Astrocyte of the spinal cord (primary cell): ENCODE data around the gene TMPRSS3.

Experiments
- DNase-seq: peaks from one replicate; pipeline ENCODE4 v3.0.0; 2011; ENCODE audit warnings: low read depth, low spot score
- H3K4me3 ChIP-seq: 2 replicates; pipeline ENCODE4 v1.5.1; 2011; ENCODE audit warnings: low read depth, mild to moderate bottlenecking, low read length, moderate library complexity
- CTCF ChIP-seq: IDR thresholded peaks from 2 replicates; pipeline ENCODE4 v1.5.1; 2012; ENCODE audit warnings: low read depth, mild to moderate bottlenecking, low read length, inconsistent platforms
- in situ Hi-C: cut with HindIII; loops from 2 replicates; pipeline ENCODE4 v1.10.0; 2017; ENCODE audit warnings: low sequenced_read_pairs

Gene TMPRSS3

GRCh38 chr21:42429021-42429420 is 33.2 kb upstream of the TMPRSS3 start:
- in situ Hi-C loops, result no loop called here
- no peak overlapping the region for H3K4me3 ChIP-seq
- no peak for DNase-seq
- no peak for TF ChIP-seq CTCF

- TF ChIP-seq CTCF, result no peak
- no peak for DNase-seq
- in situ Hi-C loops, result no loop called here
- no peak overlapping the region for H3K4me3 ChIP-seq
Observed at GRCh38 chr21:42427809-42428419, 32.1 kb upstream of the TMPRSS3 start.

GRCh38 chr21:42426876-42427480 is 31.1 kb upstream of the TMPRSS3 start:
- in situ Hi-C loops, result no loop called here
- no peak for DNase-seq
- TF ChIP-seq CTCF, result no peak
- H3K4me3 ChIP-seq, result no peak overlapping the region

- DNase-seq, result no peak
- in situ Hi-C loops, result no loop called here
- no peak overlapping the region for H3K4me3 ChIP-seq
- no peak for TF ChIP-seq CTCF
Observed at GRCh38 chr21:42426424-42426823, 30.6 kb upstream of the TMPRSS3 start.

- no peak for TF ChIP-seq CTCF
- in situ Hi-C loops, result no loop called here
- no peak overlapping the region for H3K4me3 ChIP-seq
- DNase-seq, result no peak
Observed at GRCh38 chr21:42425591-42425990, 29.7 kb upstream of the TMPRSS3 start.

GRCh38 chr21:42424914-42425541 is 29.2 kb upstream of the TMPRSS3 start:
- H3K4me3 ChIP-seq, result no peak overlapping the region
- in situ Hi-C loops, result no loop called here
- DNase-seq, result no peak
- no peak for TF ChIP-seq CTCF
